Measurements from ENCODE around the gene NPR2.

NPR2 gene

DNA sequence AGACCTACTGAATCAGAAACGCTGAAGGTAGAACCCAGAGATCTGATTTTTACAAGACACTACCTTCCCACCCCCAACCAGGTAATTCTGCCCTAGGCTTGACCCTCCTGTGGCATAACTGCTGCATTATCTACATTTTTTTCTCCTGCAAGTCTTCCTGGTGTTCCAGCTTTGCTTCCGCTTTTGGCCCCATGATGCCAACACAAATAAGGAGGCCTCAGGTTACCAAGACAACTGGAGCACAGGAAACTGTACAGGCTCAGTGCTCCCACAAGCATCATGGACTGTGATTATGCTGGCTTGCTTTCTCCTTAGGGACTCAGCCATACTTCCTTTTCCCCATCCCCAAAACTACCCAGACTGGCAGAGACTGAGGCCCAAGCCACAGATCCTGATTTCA, 30.7 kb upstream of the NPR2 start:
- Histone ChIP-seq H3K79me2 (ENCODE audit: insufficient read depth, low read length) (peaks cover 68% of the 10 kb centered on the region), H3K4me2 (ENCODE audit: insufficient read depth, low read length) (no peak overlapping the region), H3K9me3 (ENCODE audit: insufficient read depth, low read length, severe bottlenecking) (no peaks in the 10 kb centered on the region), H3K36me3 (ENCODE audit: insufficient read depth, low read length) (peaks cover 3% of the 10 kb centered on the region; the same call in 1 of the 2 replicates), H3K27me3 (ENCODE audit: insufficient read depth, low read length, poor library complexity) (no peaks in the 10 kb centered on the region), H4K20me1 (ENCODE audit: insufficient read depth, low read length) (peaks cover 4% of the 10 kb centered on the region; the same call in 1 of the 2 replicates), H3K27ac (ENCODE audit: low read length) (no peak overlapping the region), H3K4me3 (ENCODE audit: low read depth in 1 of 2, low read length in 2 of 2) (no peak overlapping the region), H3K9ac (ENCODE audit: low read depth, low read length) (no peak overlapping the region), H3K4me1 (ENCODE audit: insufficient read depth, low read length) (peaks cover 26% of the 10 kb centered on the region), H2AFZ (ENCODE audit: low read depth, low read length) (no peak overlapping the region)
- TF ChIP-seq CTCF (IDR thresholded peaks at IDR 0.05; ENCODE audit: borderline replicate concordance, extremely low read depth, low read length, poor library complexity, severe bottlenecking) (no peak), EZH2 (IDR thresholded peaks at IDR 0.05; ENCODE audit: borderline replicate concordance, low read depth, low read length, severe bottlenecking) (no peak)
- DNase-seq (no peak), ATAC-seq (ENCODE audit: insufficient read depth, low read depth) (no peak)

- Histone ChIP-seq H3K36me3 (ENCODE audit: insufficient read depth, low read length) (peaks cover 3% of the 10 kb centered on the region; the same call in 1 of the 2 replicates), H3K4me3 (ENCODE audit: low read depth in 1 of 2, low read length in 2 of 2) (no peak overlapping the region), H3K27me3 (ENCODE audit: insufficient read depth, low read length, poor library complexity) (no peaks in the 10 kb centered on the region), H2AFZ (ENCODE audit: low read depth, low read length) (no peak overlapping the region), H3K27ac (ENCODE audit: low read length) (no peak overlapping the region), H3K4me2 (ENCODE audit: insufficient read depth, low read length) (no peak overlapping the region), H3K9ac (ENCODE audit: low read depth, low read length) (no peak overlapping the region), H3K79me2 (ENCODE audit: insufficient read depth, low read length) (peaks cover 53% of the 10 kb centered on the region), H4K20me1 (ENCODE audit: insufficient read depth, low read length) (peaks cover 4% of the 10 kb centered on the region; the same call in 1 of the 2 replicates), H3K9me3 (ENCODE audit: insufficient read depth, low read length, severe bottlenecking) (no peaks in the 10 kb centered on the region), H3K4me1 (ENCODE audit: insufficient read depth, low read length) (peaks cover 5% of the 10 kb centered on the region)
- TF ChIP-seq CTCF (IDR thresholded peaks at IDR 0.05; ENCODE audit: borderline replicate concordance, extremely low read depth, low read length, poor library complexity, severe bottlenecking), result no peak
- TF ChIP-seq EZH2 (IDR thresholded peaks at IDR 0.05; ENCODE audit: borderline replicate concordance, low read depth, low read length, severe bottlenecking), result no peak
- DNase-seq (no peak), ATAC-seq (ENCODE audit: insufficient read depth, low read depth) (no peak)
Observed at GRCh38 chr9:35763181-35763580, 28.2 kb upstream of the NPR2 start.

- Histone ChIP-seq H3K4me1 (ENCODE audit: insufficient read depth, low read length) (no peaks in the 10 kb centered on the region), H4K20me1 (ENCODE audit: insufficient read depth, low read length) (peaks cover 4% of the 10 kb centered on the region; the same call in 1 of the 2 replicates), H3K9me3 (ENCODE audit: insufficient read depth, low read length, severe bottlenecking) (no peaks in the 10 kb centered on the region), H3K27me3 (ENCODE audit: insufficient read depth, low read length, poor library complexity) (no peaks in the 10 kb centered on the region), H3K36me3 (ENCODE audit: insufficient read depth, low read length) (peaks cover 3% of the 10 kb centered on the region; the same call in 1 of the 2 replicates), H3K79me2 (ENCODE audit: insufficient read depth, low read length) (peaks cover 49% of the 10 kb centered on the region), H3K27ac (ENCODE audit: low read length) (no peak overlapping the region), H3K4me2 (ENCODE audit: insufficient read depth, low read length) (no peak overlapping the region), H3K9ac (ENCODE audit: low read depth, low read length) (no peak overlapping the region), H3K4me3 (ENCODE audit: low read depth in 1 of 2, low read length in 2 of 2) (no peak overlapping the region), H2AFZ (ENCODE audit: low read depth, low read length) (no peak overlapping the region)
- TF ChIP-seq EZH2 (IDR thresholded peaks at IDR 0.05; ENCODE audit: borderline replicate concordance, low read depth, low read length, severe bottlenecking), result no peak
- TF ChIP-seq CTCF (IDR thresholded peaks at IDR 0.05; ENCODE audit: borderline replicate concordance, extremely low read depth, low read length, poor library complexity, severe bottlenecking), result no peak
- no peak for ATAC-seq (ENCODE audit: insufficient read depth, low read depth)
- DNase-seq, result no peak
Observed at GRCh38 chr9:35763803-35764202, 27.6 kb upstream of the NPR2 start.

- Histone ChIP-seq H3K79me2 (ENCODE audit: insufficient read depth, low read length) (peaks cover 36% of the 10 kb centered on the region), H3K4me2 (ENCODE audit: insufficient read depth, low read length) (no peak overlapping the region), H4K20me1 (ENCODE audit: insufficient read depth, low read length) (peaks cover 3% of the 10 kb centered on the region), H3K9me3 (ENCODE audit: insufficient read depth, low read length, severe bottlenecking) (no peaks in the 10 kb centered on the region), H2AFZ (ENCODE audit: low read depth, low read length) (no peak overlapping the region), H3K9ac (ENCODE audit: low read depth, low read length) (no peak overlapping the region), H3K36me3 (ENCODE audit: insufficient read depth, low read length) (peaks cover 3% of the 10 kb centered on the region; the same call in 1 of the 2 replicates), H3K4me3 (ENCODE audit: low read depth in 1 of 2, low read length in 2 of 2) (no peak overlapping the region), H3K27me3 (ENCODE audit: insufficient read depth, low read length, poor library complexity) (no peaks in the 10 kb centered on the region), H3K27ac (ENCODE audit: low read length) (no peak overlapping the region), H3K4me1 (ENCODE audit: insufficient read depth, low read length) (no peaks in the 10 kb centered on the region)
- TF ChIP-seq EZH2 (IDR thresholded peaks at IDR 0.05; ENCODE audit: borderline replicate concordance, low read depth, low read length, severe bottlenecking) (no peak), CTCF (IDR thresholded peaks at IDR 0.05; ENCODE audit: borderline replicate concordance, extremely low read depth, low read length, poor library complexity, severe bottlenecking) (no peak)
- ATAC-seq (ENCODE audit: insufficient read depth, low read depth) (no peak), DNase-seq (no peak)
Observed at GRCh38 chr9:35766997-35767396, 24.4 kb upstream of the NPR2 start.

Data from DND-41 (cell line).